ENCODE measurements around the gene PDIK1L.
"Not testable (repeated sequence)": the region's sequence is repeated elsewhere in the genome, so short reads cannot be mapped to it uniquely, and the experiment has no call there.

The PDIK1L gene

DNA sequence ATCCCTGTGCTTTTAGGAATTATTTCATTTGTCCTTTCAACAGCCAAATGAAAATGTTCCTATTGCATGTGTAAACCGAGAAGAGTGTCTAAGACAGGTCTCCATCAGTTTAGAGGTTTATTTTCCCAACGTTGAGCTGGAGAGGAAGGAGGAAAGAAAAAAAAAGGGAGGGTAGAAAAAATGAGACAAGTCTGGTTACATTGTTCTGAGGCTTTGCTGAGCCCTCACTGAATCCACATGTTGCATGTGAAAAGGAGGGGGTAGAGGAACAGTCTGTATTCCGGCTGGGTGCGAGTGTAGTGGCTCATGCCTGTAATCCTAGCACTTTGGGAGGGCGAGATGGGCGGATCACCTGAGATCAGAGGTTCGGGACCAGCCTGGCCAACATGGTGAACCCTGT, 19.2 kb upstream of the PDIK1L start:
- no peak for DNase-seq

DNA sequence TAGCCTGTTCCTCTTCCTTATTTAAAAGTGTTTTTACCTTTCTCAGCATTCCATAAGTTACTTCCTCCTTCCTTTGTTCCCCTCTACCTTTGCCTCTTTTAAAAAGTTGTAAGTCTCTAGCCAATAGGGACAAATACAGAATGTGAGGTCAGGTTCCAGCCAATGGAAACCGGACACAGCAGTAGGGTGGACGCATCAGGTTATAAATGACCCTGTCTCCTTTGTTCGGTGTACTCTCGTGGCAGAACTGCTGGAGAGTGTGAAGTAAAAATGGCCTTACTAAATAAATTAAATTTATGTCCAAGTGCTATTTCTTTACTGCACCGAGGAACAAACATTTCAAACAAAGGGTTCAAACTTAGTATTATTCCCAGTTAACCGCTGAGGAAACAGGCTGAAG, 18.1 kb upstream of the PDIK1L start:
- DNase-seq, result not testable (repeated sequence)

DNA sequence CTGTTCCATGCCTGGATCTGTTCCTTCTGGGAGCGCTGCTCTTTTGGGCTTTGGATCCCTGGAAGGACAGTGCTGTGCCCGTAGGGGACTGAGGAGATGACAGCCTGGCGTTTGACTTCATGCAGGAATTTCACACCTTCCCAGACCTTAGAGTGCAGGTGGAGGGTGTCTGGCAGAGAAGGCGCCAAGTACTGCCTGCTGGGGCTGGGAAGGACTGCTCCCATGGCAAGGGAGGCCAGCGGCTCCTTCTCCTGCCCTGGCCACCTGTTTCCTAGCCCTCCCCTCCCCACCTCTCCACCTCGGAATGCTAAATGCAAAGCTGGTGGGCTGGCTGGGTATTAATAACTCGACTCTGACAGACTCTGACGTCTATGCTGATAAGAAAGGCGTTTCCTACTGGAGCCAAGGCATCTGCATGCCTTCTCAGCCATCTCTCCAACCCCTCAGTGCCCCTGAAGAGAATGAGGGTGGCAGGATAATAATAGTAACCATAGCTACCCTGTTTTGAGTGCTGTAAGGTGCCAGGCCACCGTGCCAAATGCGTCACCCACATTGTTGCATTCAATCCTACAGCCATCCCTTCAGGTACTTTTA, 17.5 kb upstream of the PDIK1L start:
- no peak for DNase-seq

DNA sequence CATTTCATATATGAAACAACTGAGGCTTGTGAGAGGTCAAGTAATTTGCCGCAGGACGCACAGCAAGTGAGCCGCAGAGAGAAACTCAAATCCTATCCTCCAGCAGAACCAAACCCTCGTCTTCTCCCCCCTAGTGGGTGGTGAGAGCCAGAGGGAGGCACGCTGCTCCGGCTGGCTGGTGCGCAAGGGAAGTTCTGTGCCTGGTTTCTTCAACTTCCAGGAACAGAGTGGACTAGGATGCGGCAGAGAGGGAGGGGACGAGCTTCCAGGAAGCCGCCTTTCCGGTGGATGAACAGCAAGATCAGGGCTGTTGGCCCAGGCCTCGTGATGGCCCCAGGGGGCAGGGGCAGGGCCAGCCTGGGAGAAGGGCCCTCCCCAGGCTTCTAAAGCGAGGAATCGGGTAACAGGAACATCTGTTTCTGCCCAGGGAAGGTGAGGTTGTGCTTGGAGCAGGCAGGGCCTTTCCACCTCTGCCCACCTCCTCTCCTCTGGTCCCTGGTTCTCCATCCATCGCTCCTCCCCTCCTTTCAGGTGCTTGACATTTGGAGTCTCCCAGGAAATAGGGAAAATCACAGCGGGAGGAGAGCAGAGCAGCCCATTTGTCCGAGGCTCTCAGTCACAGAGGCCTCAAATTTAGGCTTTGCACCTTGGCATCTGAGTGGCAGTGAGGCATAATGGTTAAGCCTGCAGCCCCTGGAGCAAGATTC, 16.8 kb upstream of the PDIK1L start:
- DNase-seq, result peak; percentile 56

DNA sequence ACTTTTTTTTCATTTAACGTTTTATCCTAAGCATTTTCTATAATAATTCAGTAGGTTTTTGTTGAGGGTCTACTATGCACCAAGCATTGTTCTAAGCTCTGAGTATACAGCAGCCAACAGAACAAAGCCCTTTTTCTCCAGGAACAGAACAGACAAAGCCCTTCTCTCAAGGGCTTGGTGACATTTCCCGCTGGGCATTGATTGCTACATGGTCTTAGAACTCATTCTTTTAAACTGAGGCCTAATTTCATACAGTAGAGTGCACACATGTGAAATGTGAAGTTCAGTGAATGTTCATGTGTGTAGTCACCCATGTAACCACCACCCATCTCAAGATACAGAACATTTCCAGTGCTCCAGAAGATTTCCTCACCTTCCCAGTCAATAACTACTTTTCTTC, 15.2 kb upstream of the PDIK1L start:
- no peak for DNase-seq

DNA sequence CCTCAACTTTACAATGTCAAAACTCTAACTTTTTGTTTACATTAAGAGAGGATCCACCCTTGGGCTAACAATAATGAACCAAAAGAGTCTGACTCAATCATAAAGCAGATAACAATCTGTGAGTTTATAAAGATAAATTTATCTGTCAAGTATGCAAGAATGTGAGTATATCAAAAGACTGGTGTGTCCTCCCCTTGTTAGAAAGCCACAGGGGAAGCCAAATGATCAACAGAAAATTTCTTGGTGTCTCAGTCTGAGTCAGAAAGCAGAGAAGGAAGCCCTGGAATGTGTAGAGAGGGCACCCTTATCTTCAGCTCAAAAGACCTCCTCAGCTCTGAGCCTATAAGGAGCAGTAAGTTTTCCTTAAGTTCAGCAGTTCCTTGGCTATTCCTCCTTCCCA, 13.9 kb upstream of the PDIK1L start:
- no peak for DNase-seq

DNA sequence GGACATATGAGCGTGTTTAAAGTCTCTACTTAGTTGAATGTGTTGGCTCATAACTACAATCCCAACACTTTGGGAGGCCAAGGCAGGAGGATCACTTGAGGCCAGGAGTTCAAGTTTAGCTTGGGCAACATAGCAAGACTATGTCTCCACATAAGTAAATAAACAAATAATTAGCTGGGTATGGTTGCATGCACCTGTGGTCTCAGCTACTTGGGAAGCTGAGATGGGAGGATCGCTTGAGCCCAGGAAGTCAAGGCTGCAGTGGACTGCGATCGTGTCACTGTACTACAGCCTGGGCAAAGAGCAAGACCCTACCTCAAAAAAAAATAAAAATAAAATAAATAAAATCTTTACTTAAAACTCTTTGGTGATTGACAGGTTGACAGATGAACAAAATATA, 13.0 kb upstream of the PDIK1L start:
- no peak for DNase-seq

DNA sequence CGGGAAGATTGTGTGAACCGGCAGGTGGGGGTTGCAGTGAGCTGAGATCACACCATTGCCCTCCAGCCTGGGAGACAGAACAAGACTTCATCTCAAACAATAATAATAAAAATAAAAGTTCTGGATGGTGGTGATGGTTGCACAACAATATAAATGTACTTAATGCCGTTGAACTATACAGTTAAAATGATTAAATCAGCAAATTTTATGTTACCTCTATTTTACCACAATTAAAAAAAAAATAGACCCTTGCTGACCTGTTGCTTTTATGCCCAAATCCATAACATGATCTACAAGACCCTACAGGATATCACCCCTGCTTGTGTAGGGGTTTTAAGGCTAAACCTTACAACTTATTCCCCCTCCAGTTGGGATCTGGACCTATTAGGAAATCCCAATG, 11.8 kb upstream of the PDIK1L start:
- DNase-seq, result no peak

DNA sequence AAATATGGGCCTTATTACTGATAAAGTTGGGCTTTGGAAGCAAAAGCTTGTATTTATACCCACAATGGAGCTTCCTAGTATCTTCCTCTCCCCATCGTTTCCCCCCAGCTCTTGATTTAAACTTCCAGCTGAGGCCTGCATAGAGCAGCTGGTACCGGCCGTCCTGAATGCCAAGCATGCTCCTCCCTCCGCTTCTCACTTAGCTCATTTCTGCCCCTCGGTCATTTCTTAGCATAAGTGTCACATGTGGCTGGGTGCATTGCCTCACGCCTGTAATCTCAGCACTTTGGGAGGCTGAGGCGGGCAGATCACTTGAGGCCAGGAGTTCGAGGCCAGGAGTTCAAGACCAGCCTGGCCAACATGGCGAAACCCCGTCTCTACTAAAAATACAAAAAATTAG, 11.4 kb upstream of the PDIK1L start:
- DNase-seq, result not testable (repeated sequence)

DNA sequence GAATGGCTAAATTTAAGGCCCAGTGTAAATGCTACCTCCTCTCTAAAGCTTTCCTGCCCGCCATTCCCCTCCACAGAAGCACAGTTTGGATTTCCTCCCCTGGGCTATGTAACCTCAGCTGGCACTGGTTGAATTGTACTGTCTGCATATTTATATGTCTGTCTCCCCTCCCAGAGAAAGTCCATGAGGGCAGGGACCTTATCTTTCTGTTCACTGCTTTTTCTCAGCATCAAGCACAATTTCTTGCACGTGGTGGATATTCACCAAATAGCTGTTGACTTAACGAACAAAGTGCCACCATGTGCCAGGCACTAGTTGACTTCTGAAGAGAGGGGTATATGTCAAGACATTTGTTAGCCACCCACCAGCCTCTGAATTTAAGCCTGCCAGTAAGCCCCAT, 9.5 kb upstream of the PDIK1L start:
- no peak for DNase-seq

DNA sequence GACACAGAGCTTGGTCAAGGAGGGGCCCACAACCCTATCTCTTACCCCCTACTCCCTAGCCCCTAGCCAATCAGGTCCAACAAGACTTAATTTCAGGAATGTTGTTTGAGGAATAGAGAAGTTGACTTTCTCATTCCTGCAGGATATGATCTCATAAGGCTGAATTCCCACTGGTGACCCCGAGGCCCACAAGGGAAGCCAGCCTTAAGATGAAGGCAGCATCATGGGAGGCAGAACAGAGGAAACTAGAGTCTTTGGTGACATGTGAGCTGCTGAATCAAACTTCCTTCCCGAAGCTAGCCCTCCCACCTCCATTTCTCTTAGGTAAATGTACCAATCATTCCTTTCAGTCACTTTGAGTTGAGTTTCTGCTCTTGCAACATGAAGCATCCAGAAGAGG, 9.1 kb upstream of the PDIK1L start:
- no peak for DNase-seq

DNA sequence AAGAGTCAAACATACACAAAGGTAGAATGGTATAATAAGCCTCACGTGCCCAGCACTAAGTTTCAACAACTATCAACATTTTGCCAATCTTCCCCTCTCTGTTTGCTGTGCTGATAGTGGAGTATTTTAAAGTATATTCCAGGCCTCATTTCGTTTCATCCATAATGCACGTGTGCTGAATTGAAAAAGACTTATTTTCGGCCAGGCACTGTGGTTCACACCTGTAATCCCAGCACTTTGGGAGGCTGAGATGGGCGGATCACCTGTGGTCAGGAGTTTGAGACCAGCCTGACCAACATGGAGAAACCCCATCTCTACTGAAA, 6.4 kb upstream of the PDIK1L start:
- not testable (repeated sequence) for DNase-seq

DNA sequence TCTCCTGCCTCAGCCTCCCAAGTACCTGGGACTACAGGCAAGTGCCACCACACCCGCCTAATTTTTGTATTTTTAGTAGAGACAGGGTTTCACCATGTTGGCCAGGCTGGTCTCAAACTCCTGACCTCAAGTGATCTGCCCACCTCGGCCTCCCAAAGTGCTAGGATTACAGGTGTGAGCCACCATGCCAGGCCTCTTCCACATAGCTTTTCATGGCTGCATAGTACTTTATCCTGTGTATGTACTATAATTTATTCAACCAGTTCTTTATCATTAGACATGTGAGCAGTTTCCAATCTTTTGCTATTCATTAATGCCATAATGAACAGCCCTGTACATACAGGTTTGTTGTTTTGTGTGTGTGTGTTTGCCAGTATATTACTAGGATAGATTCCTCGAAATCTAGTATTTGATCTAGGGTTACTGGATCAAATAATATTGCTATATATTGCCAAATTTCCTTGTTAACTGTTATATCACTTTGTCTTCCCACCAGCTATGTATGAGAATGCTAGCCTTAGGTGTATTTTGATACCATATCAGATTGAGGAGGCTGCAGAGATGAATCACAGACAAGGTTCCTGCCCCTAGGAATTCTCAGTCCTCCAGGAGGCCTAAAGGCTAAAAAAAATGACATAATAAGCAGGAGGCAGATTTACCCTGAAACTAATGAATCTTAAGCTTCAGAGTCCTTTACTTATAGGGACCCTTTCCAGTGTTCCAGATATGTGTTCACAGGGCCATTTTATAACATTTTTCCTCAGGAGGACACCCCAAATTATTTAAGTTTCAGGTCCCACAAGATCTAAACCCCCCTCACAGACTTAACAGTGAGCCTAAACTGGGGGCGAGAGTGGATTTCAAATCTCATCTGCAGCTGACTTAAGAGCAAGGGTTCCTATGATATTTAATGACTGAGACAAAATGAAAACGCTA, 2.1 kb upstream of the PDIK1L start:
- DNase-seq, result no peak

DNA sequence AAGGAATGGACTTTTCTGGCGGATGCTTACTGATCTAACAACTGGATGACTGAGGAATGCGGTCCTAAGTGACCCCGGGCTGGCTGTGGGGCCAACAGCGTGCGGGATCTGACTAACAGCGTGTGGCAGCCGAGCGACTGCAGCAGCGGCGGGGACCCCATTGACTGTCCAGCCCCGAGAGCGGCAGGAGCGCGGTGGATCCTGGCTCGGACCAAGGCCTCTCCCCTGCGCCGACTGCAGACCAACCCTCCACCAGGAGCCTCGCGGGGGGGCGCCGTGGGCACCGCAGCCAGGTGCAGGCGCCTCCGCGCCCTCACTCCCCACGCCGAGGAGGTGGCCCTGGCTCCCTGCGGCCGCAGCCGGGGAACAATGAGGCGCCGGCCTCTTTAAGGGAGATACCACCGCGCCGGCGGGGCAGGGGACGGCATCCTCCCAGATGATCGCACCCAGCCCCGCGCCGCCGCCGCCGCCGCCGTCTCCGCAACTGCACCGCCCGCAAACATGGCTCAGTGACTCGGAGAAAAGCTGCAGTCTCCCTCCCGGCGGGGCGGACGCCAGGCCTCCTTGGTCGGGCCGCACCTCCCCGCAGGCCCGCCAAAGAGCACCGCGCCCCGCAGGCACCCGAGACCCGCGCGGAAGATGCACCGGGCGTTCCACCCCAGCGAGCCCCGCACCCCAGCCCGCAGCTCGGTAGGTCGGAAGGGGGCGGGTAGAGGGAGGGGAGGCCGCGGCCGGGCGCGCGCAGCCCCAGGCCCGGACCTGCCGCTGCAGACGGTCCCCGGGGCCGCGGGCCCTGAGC, 694 bp upstream of the PDIK1L start:
- DNase-seq, result peak; percentile 80

DNA sequence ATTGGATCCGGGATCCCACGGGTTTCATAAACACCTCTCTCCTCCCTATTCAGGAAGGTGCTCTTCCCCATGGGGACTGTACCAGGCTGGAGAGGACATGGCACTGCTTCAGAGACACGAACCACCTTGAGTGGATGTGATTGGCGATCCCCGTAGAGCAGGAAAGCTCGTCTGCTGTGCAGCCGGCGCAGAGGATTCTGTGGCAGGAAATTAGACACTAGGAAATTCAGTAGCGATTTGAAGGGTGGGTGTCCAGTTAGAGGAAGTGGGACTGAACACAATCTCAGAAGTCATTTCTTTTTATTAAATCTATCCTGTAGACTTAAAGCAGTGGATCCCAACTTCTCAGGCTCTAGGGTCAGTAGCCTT, 767 bp downstream of the PDIK1L start:
- no peak for DNase-seq

DNA sequence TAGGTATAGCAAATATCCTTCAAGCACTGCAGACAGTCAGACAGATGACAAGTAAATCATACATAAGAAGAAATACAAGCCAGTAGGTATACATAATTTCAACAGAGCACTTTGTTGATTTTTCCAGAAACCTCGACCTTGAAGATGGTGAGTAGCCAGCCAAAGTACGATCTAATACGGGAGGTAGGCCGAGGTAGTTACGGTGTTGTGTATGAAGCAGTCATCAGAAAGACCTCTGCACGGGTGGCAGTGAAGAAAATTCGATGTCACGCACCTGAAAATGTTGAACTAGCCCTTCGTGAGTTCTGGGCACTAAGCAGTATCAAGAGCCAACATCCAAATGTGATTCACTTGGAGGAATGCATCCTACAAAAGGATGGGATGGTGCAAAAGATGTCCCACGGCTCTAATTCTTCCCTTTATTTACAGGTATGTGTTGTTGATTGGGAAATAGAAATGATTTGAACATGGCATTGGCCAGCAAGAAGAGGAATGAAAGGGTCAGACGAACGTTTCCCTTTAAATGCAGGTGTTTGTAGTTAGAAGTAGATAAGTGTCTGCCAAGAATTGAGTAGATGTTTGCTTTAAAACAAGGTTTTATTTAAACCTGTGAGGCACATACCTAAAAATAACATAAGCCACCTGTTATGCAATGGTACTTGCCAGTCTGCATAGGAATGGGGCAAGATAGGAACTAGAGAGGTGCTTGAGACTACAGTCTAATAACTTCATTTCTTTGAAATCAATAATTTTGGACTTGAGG, 2.7 kb downstream of the PDIK1L start:
- no peak for DNase-seq

DNA sequence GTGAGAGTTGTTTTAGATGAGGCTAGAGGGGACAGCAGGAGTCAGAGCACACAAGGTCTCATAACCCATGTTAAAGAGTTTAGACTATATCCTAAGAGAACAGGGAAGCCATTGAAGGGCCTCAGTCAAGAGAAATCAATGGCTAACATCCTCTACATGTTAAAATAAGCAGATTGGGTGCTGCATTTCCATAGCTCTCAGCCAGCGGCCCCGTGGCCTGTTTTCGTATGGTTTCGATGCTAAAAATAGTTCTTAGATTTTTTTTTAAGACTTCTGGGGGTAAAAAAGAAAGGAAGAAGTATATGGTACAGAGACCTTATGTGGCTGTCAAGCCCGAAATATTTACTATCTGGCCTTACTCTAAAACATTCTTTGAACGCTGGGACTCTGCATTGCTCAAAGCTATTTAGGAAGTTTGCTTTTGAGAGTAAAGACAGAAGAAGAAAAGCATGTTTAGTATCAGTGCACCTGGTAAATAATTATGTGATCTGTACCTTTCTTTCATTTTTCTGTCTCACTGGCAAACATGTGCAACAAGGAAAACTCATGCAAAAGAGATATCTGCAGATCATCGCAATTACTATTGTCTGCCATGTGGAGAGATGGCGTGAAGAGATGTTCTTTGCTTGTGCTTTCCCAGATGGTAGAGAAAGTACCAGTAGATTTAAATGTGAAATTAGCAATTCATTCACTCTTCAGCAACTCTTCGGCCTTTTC, 8.4 kb downstream of the PDIK1L start:
- DNase-seq, result no peak

DNA sequence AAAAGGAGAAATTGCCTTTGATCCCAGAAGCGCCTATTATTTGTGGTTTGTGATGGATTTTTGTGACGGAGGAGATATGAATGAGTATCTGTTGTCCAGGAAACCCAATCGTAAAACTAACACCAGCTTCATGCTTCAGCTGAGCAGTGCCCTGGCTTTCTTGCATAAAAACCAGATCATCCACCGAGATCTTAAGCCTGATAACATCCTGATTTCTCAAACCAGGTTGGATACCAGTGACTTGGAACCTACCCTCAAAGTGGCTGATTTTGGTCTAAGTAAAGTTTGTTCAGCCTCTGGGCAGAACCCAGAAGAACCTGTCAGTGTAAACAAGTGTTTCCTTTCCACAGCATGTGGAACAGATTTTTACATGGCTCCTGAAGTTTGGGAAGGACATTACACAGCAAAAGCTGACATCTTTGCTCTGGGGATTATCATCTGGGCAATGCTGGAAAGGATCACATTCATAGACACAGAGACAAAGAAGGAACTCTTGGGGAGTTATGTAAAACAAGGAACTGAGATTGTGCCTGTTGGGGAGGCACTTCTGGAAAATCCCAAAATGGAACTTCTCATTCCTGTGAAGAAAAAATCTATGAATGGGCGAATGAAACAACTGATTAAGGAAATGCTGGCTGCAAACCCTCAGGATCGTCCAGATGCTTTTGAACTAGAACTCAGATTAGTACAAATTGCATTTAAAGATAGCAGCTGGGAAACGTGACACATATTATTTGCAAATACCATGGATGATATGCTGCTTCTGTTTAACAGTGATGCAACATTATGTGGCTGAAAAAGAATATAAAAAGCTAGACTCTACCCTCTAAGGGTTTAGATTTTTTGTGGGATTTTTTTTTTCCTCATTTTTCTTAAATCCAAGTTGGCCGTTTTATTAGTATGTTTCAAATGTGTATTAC, 10.5 kb downstream of the PDIK1L start:
- DNase-seq, result no peak

DNA sequence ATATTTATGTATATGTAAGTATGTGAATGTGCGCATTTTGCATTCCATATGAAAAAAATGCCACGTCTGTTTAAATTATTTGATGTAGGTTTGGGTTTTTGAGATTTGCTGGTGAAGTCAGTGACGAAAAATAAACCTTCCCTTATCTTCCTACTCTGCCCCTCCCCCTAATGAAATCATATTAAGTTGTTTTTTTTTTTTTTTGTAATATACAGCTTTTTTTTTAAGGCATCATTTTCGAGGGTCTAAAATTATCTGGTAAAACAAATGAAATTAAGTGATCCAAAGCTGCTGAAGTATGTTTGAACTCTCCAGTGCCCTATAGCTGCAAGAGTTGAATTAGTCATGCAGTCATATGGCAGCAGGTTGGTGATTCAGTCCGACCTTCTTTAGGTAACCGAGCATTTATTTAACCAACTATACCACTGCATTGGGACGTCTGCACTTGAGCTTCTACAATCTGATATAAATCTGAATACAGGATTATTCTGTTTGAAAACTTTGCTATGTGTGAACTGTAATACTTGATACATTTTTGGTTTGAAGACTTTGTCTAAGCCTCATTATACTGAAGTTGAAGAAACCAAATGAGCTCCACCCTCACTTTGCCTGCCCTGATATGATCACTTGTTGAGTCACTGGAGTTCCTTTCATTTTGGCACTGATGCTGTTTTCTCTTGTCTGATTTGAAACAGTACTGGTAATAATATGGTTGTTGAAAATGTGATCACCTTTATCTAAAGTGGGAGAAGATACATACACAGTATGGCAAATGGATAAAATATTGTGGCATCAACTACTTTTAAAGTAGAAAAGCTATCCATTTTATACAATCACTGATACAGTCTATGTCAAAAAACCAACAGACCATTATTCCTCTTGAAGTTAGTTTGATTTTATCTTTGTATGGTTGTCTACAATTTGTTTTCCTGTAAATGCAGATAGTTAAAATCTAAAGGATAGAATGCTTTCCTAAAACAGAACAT, 11.7 kb downstream of the PDIK1L start:
- DNase-seq, result no peak

Data from right forelimb (tissue), 1 donor.